WI38 (cell line): Measurements from ENCODE around the gene CDH16.

Source experiments
- H3K4me3 ChIP-seq: 2 replicates; pipeline ENCODE4 v1.5.1; 2011; ENCODE audit warnings: low read depth, mild to moderate bottlenecking, control low read depth, low read length
- TF ChIP-seq, protein P1 (sequence below): IDR thresholded peaks from 2 replicates; pipeline ENCODE4 v1.5.1; 2012; ENCODE audit warnings: low read depth, mild to moderate bottlenecking, control low read depth, low read length

CDH16 gene

DNA sequence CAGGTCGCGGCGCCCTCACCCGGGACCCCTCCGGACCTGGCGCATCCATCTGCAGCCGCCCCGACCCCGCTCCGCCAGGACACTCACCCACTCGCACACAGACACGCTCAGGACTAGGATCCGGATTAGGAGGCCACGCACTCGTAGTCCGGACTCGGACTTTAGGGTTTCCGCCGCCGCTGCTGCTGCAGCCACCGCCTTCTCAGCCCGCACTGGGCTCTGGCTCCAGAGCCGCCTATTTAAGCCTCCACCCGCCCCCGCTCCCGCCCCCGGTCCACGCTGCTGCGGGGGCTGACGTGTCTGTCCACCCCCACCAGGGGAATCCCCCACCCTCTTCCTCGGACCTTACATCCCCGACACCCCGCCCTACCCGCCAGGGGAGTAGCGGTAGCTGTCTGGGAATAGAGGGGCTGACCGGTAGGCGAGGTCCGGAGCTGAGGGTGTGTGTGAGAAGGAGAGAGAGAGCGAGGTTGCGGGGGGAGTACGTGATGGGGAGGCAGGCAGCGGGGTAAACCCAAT lies 6.7 kb upstream of the CDH16 start, which contains the start of gene RRAD:
RRAD (minus strand) TSS at position 214 of the 519 bp plus-strand sequence. CDS start 356 bp downstream, outside the sequence.
- H3K4me3 ChIP-seq, result peak within 1 kb of the TSS; percentile 61
- TF ChIP-seq, protein P1, sequence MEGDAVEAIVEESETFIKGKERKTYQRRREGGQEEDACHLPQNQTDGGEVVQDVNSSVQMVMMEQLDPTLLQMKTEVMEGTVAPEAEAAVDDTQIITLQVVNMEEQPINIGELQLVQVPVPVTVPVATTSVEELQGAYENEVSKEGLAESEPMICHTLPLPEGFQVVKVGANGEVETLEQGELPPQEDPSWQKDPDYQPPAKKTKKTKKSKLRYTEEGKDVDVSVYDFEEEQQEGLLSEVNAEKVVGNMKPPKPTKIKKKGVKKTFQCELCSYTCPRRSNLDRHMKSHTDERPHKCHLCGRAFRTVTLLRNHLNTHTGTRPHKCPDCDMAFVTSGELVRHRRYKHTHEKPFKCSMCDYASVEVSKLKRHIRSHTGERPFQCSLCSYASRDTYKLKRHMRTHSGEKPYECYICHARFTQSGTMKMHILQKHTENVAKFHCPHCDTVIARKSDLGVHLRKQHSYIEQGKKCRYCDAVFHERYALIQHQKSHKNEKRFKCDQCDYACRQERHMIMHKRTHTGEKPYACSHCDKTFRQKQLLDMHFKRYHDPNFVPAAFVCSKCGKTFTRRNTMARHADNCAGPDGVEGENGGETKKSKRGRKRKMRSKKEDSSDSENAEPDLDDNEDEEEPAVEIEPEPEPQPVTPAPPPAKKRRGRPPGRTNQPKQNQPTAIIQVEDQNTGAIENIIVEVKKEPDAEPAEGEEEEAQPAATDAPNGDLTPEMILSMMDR, result no peak

DNA sequence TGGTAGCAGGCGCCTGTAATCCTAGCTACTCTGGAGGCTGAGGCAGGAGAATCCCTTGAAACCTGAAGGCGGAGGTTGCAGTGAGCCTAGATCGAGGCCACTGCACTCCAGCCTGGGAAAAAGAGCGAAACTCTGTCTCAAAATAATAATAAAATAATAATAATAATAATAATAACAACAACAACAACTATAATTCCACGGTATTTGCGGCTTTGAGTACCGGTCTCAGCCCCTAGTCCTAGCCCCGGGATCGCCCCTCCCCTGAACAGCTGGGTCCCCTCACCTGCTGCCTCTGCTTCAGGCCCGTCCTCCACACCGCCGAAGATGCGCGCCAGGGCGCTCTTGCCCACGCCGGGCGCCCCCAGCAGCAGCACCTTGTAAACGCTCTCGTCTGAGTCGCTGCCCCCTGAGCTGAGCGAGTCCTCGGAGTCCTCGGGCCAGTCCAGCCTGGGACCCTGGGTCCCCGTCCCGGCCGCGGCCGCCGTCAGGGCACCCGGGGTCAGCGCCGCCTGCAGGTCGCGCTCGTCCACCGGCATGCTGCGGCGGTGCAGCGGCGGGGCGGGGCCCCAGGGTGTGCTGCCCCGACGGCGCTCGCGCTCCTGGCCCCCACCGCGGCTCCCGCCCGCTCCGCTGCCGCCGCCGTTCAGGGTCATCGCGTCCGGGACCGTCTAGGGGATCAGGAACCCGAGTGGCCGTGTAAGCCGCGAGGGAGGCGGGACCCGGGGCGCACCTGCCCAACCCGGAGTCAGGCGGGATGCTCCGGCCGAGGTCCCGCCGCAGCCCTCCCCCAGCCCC lies 6.0 kb upstream of the CDH16 start:
- peak overlapping the region; percentile 61 for H3K4me3 ChIP-seq
- TF ChIP-seq, protein P1, result 0 out of 2 replicates have a peak, but pooled peaks have one; percentile 7

DNA sequence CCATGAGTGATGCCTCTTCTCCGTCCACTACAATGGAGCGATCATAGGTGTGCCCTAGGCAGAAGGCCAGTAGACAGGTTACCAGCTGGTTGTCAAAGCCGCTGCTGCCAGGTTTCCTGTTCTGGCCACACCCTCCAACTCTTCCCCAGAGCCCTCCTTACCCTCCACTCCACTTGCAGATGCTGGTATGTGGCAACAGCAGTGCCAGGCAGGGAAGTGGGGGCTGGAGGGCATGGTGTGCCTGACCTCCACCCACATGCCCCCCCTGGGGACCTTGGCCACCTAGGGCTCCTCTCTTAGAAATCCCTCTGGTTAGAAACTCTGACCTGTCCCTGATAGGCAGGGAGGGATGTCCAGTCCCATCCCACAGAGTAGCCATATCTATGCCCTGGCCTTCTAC lies 5.2 kb upstream of the CDH16 start:
- TF ChIP-seq, protein P1, result no peak
- no peak overlapping the region for H3K4me3 ChIP-seq

DNA sequence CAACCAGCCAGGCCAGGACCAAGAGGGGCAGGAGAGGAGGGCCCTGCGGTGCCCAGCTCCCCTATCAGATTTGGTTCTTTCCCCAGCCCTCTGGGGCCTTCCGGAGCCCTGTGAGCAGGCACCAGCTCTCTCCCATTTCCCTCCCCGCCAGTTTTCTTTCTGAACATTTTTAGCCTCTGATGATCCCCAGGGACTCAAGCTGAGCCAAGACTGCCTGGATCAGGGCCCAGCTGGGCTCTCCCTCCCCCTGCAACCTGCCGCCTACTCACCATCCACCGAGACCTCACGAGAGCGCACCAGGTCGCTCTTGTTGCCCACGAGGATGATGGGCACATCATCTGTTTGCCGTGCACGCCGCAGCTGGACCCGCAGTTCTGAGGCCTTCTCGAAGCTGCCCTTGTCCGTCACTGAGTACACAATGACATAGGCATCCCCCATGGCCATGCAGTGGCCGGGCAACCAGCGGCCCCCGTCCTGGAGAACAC lies 4.6 kb upstream of the CDH16 start:
- TF ChIP-seq, protein P1, result no peak
- H3K4me3 ChIP-seq, result no peak overlapping the region

DNA sequence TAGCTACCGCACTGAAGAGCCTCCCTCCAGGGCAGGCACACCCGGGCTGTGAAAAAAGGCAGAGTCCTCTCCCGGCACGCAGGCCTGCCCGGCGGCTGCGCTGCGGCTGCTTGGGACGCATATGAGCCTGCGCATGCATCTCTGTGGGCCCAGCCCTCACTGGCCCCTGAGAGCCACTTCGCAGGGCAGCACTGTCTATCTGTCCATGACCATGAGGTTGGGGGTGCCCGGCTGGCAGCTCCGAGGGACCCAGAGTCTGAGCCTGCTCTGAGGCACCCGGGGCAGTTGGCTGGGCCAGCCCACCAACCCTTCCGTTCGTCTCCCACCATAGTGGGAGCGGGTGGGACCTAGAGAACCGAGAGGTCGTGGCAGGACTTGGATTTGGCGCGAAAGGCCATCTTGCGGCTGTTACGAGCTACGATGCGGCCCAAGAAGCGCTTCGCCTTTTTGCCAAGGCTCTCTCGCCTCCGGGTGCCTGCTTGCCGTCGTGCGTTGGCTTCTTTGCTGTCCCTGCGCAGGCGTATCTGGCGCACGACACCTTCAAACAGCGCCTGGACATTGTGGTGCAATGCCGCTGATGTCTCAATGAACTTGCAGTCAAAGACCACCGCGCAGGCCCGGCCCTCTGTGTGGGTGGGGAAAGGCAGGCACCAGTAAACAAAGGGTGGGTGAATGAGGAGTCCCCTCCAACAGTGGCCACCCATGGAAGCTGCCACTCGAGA lies 3.2 kb upstream of the CDH16 start:
- no peak overlapping the region for H3K4me3 ChIP-seq
- TF ChIP-seq, protein P1, result no peak

DNA sequence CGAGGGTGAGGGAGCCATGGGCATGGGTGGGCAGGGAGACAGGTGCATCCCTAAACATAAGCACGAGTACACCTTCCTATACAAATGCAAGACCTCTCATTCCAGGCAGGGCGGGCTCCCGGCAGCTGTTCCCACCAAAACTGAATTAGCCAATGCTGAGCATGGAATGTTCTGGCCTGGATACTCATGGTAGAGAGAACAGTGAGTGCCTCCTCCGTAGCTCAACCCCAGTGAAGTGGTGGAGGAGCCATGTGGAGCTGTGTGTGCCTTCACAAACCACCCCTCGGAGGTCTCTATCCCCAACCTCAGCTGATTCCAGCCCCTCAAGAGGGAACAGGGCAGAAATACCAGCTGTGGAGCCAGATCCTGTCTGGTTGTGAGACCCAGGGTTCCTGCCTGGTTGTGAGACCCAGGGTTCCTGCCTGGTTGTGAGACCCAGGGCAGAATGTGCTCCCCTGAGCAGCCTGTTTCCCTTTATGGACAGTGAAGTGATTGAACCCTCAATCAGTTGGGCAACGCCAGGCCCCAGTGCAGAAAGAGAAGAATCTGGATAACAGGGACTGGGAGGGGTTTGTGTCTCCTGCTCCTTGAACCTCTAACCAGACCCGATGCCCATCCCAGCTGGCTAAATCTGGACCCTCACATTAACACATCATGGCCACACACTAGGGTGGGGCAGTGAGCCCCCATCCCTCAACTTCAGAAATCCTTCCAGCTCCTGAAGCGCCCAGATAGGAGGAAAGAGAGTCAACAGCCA lies 2.4 kb upstream of the CDH16 start:
- no peak overlapping the region for H3K4me3 ChIP-seq
- TF ChIP-seq, protein P1, result no peak
